ENCODE results near the gene RHBDF1.

RHBDF1 gene

DNA sequence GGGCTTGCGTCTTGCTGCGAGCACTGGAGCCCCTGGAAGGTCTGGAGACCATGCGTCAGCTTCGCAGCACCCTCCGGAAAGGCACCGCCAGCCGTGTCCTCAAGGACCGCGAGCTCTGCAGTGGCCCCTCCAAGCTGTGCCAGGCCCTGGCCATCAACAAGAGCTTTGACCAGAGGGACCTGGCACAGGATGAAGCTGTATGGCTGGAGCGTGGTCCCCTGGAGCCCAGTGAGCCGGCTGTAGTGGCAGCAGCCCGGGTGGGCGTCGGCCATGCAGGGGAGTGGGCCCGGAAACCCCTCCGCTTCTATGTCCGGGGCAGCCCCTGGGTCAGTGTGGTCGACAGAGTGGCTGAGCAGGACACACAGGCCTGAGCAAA lies 13.0 kb upstream of the RHBDF1 start:
- FAIRE-seq: no peak
- TF ChIP-seq CTCF (IDR thresholded peaks at IDR 0.05; ENCODE audit: insufficient read depth, missing control alignments): no peak
- DNase-seq (ENCODE audit: insufficient read length, low spot score): no peak

- TF ChIP-seq CTCF (IDR thresholded peaks at IDR 0.05; ENCODE audit: insufficient read depth, missing control alignments): no peak
- no peak for DNase-seq (ENCODE audit: insufficient read length, low spot score)
- no peak for FAIRE-seq
These were observed 12.4 kb upstream of the RHBDF1 start for GRCh38 chr16:84718-85406.

GRCh38 chr16:83781-84615 lies 11.6 kb upstream of the RHBDF1 start:
- TF ChIP-seq CTCF (IDR thresholded peaks at IDR 0.05; ENCODE audit: insufficient read depth, missing control alignments): no peak
- FAIRE-seq (no peak), DNase-seq (ENCODE audit: insufficient read length, low spot score) (no peak)

DNA sequence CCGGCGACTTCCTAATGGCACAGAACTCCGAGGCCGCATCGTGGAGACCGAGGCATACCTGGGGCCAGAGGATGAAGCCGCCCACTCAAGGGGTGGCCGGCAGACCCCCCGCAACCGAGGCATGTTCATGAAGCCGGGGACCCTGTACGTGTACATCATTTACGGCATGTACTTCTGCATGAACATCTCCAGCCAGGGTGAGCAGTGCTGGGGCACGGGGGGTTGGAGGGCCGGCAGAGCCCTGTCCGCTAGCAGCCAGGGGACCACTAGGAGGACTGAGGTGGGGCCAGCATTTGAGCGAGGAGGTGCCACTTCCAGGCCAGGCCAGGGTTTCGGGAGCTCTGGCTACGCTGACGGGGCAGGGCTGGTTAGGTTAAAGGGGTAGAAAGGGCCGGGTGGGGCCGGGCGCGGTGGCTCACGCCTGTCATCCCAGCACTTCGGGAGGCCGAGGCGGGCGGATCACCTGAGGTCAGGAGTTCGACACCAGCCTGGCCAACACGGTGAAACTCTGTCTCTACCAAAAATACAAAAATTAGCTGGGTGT lies 10.7 kb upstream of the RHBDF1 start:
- no peak for FAIRE-seq
- no peak for TF ChIP-seq CTCF (IDR thresholded peaks at IDR 0.05; ENCODE audit: insufficient read depth, missing control alignments)
- no peak for DNase-seq (ENCODE audit: insufficient read length, low spot score)

GRCh38 chr16:79151-80054 lies 7.0 kb upstream of the RHBDF1 start:
- FAIRE-seq (no peak), DNase-seq (ENCODE audit: insufficient read length, low spot score) (no peak)
- TF ChIP-seq CTCF (IDR thresholded peaks at IDR 0.05; ENCODE audit: insufficient read depth, missing control alignments): no peak

GRCh38 chr16:78444-79150 lies 6.2 kb upstream of the RHBDF1 start:
- DNase-seq (ENCODE audit: insufficient read length, low spot score) (no peak), FAIRE-seq (no peak)
- TF ChIP-seq CTCF (IDR thresholded peaks at IDR 0.05; ENCODE audit: insufficient read depth, missing control alignments): no peak

Measured in D721Med (cell line).